SK-N-SH treated with all-trans-retinoic acid at 6 μM for 48 hours (cell line): Measurements from ENCODE around the gene PRPF40B.
A peak's percentile ranks its signal among the peaks of the same experiment; 100 is the strongest.

Source experiments
- ATAC-seq: fragments of 200-7000 bp; cut with Tn5 transposase; 3 replicates; pipeline ENCODE4 v1.9.1; 2020; ENCODE audit warnings: mild to moderate bottlenecking, moderate library complexity
- BACH2 ChIP-seq: fragments of 250-450 bp; sonication (Bioruptor Pico); IDR thresholded peaks from 2 replicates; pipeline ENCODE4 v1.9.0; 2021; ENCODE audit warnings: mild to moderate bottlenecking, borderline replicate concordance
- CSDC2 ChIP-seq: fragments of 250-450 bp; sonication (Bioruptor Pico); IDR thresholded peaks from 2 replicates; pipeline ENCODE4 v1.5.0; 2020; ENCODE audit warnings: mild to moderate bottlenecking, moderate library complexity
- ESRRG ChIP-seq: fragments of 250-450 bp; sonication (Bioruptor Pico); IDR thresholded peaks from 2 replicates; pipeline ENCODE4 v1.6.1; 2021; ENCODE audit warnings: mild to moderate bottlenecking
- GLIS3 ChIP-seq: fragments of 250-450 bp; sonication (Bioruptor Pico); IDR thresholded peaks from 2 replicates; pipeline ENCODE4 v1.5.0; 2020; ENCODE audit warnings: mild to moderate bottlenecking, moderate library complexity
- ISL1 ChIP-seq: fragments of 250-450 bp; sonication (Bioruptor Pico); IDR thresholded peaks from 2 replicates; pipeline ENCODE4 v2.1.2; 2022; ENCODE audit warnings: mild to moderate bottlenecking, moderate library complexity
- OSR1 ChIP-seq: fragments of 250-450 bp; sonication (Bioruptor Pico); IDR thresholded peaks from 2 replicates; pipeline ENCODE4 v1.8.0; 2022; ENCODE audit warnings: moderate library complexity, mild to moderate bottlenecking, inconsistent platforms
- PPARA ChIP-seq: fragments of 250-450 bp; sonication (Bioruptor Pico); IDR thresholded peaks from 2 replicates; pipeline ENCODE4 v1.5.0; 2020; ENCODE audit warnings: mild to moderate bottlenecking, borderline replicate concordance
- RARB ChIP-seq: fragments of 250-450 bp; sonication (Bioruptor Pico); IDR thresholded peaks from 2 replicates; pipeline ENCODE4 v1.8.0; 2021; ENCODE audit warnings: mild to moderate bottlenecking, moderate library complexity
- SNAI2 ChIP-seq: fragments of 250-450 bp; sonication (Bioruptor Pico); IDR thresholded peaks from 2 replicates; pipeline ENCODE4 v1.5.0; 2020; ENCODE audit warnings: mild to moderate bottlenecking, moderate library complexity
- TCF4 ChIP-seq: fragments of 250-450 bp; sonication (Bioruptor Pico); IDR thresholded peaks from 2 replicates; pipeline ENCODE4 v1.8.0; 2021; ENCODE audit warnings: mild to moderate bottlenecking, moderate library complexity, borderline replicate concordance
- TSHZ2 ChIP-seq: fragments of 250-450 bp; sonication (Bioruptor Pico); IDR thresholded peaks from 2 replicates; pipeline ENCODE4 v1.5.0; 2020; ENCODE audit warnings: mild to moderate bottlenecking, moderate library complexity
- ZFP3 ChIP-seq: fragments of 250-450 bp; sonication (Bioruptor Pico); IDR thresholded peaks from 2 replicates; pipeline ENCODE4 v1.5.0; 2020; ENCODE audit warnings: mild to moderate bottlenecking, moderate library complexity
- ZFP30 ChIP-seq: fragments of 450-650 bp; formaldehyde crosslinking; IDR thresholded peaks from 2 replicates; pipeline ENCODE4 v1.5.0; 2022; ENCODE audit warnings: mild to moderate bottlenecking, moderate library complexity
- ZNF565 ChIP-seq: fragments of 450-650 bp; formaldehyde crosslinking; conservative IDR thresholded peaks from 2 replicates; pipeline ENCODE4 v1.5.0; 2020; ENCODE audit warnings: low read depth, mild to moderate bottlenecking, moderate library complexity
- ZNF70 ChIP-seq: fragments of 450-650 bp; formaldehyde crosslinking; IDR thresholded peaks from 2 replicates; pipeline ENCODE4 v1.5.0; 2020; ENCODE audit warnings: mild to moderate bottlenecking, moderate library complexity
- ZNF8 ChIP-seq: fragments of 450-650 bp; formaldehyde crosslinking; IDR thresholded peaks from 2 replicates; pipeline ENCODE4 v1.5.0; 2020; ENCODE audit warnings: mild to moderate bottlenecking, moderate library complexity
- TF ChIP-seq, protein P1 (sequence below): fragments of 250-450 bp; sonication (Bioruptor Pico); IDR thresholded peaks from 2 replicates; pipeline ENCODE4 v1.8.0; 2020; ENCODE audit warnings: mild to moderate bottlenecking, moderate library complexity, borderline replicate concordance
- TF ChIP-seq, protein P2 (sequence below): fragments of 250-450 bp; sonication (Bioruptor Pico); IDR thresholded peaks from 2 replicates; pipeline ENCODE4 v1.8.0; 2021; ENCODE audit warnings: low read depth, mild to moderate bottlenecking, moderate library complexity, borderline replicate concordance
- TF ChIP-seq, protein P3 (sequence below): fragments of 250-450 bp; sonication (Bioruptor Pico); IDR thresholded peaks from 2 replicates; pipeline ENCODE4 v1.5.1; 2021; ENCODE audit warnings: mild to moderate bottlenecking, moderate library complexity

Gene PRPF40B

DNA sequence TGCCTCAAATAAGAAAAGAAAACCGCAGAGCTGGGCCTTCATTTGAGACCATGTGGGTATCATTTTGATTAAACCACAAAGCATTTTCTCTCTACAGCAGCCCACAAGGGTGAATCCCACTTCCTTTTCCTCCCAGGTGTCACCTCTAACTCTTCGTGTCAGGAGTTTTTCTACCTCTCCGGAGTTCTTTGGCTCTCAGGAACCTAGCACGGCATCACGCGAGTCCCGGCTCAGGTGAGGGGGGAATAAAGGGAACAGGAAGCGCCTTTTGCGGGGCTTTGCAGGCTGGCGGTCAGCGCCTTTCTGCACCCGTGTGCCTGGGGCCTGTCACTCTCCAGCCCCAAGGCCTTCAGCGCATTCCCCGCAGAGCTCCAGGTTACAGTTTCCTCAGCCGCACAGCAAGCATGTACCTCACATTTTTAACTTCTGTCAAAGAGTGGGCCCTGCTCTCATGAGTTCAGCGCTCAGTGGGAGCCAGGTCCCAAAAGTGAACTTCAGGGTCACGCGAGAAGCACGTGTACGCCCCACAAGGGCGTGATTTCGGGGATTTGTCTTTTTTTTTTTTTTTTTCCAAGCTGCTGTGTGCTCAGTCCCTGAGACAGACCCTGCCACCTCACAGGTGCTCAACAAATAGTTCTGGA is 740 bp upstream of the PRPF40B start:
- peak; percentile 56 for ATAC-seq
- TF ChIP-seq ISL1 (CRISPR knock-in tag) (no peak), OSR1 (CRISPR knock-in tag) (no peak), CSDC2 (CRISPR knock-in tag) (no peak), ESRRG (CRISPR knock-in tag) (no peak), ZNF8 (CRISPR knock-in tag) (no peak), ZFP30 (CRISPR knock-in tag) (no peak), ZNF70 (CRISPR knock-in tag) (no peak), TCF4 (CRISPR knock-in tag) (no peak), GLIS3 (CRISPR knock-in tag) (no peak), TSHZ2 (CRISPR knock-in tag) (no peak), ZFP3 (no peak), BACH2 (CRISPR knock-in tag) (no peak), RARB (CRISPR knock-in tag) (no peak), PPARA (CRISPR knock-in tag) (no peak), ZNF565 (CRISPR knock-in tag) (no peak), SNAI2 (no peak)
- TF ChIP-seq, protein P1, sequence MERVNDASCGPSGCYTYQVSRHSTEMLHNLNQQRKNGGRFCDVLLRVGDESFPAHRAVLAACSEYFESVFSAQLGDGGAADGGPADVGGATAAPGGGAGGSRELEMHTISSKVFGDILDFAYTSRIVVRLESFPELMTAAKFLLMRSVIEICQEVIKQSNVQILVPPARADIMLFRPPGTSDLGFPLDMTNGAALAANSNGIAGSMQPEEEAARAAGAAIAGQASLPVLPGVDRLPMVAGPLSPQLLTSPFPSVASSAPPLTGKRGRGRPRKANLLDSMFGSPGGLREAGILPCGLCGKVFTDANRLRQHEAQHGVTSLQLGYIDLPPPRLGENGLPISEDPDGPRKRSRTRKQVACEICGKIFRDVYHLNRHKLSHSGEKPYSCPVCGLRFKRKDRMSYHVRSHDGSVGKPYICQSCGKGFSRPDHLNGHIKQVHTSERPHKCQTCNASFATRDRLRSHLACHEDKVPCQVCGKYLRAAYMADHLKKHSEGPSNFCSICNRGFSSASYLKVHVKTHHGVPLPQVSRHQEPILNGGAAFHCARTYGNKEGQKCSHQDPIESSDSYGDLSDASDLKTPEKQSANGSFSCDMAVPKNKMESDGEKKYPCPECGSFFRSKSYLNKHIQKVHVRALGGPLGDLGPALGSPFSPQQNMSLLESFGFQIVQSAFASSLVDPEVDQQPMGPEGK (CRISPR knock-in tag), result no peak
- TF ChIP-seq, protein P2, sequence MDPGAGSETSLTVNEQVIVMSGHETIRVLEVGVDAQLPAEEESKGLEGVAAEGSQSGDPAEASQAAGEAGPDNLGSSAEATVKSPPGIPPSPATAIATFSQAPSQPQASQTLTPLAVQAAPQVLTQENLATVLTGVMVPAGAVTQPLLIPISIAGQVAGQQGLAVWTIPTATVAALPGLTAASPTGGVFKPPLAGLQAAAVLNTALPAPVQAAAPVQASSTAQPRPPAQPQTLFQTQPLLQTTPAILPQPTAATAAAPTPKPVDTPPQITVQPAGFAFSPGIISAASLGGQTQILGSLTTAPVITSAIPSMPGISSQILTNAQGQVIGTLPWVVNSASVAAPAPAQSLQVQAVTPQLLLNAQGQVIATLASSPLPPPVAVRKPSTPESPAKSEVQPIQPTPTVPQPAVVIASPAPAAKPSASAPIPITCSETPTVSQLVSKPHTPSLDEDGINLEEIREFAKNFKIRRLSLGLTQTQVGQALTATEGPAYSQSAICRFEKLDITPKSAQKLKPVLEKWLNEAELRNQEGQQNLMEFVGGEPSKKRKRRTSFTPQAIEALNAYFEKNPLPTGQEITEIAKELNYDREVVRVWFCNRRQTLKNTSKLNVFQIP (CRISPR knock-in tag), result no peak

DNA sequence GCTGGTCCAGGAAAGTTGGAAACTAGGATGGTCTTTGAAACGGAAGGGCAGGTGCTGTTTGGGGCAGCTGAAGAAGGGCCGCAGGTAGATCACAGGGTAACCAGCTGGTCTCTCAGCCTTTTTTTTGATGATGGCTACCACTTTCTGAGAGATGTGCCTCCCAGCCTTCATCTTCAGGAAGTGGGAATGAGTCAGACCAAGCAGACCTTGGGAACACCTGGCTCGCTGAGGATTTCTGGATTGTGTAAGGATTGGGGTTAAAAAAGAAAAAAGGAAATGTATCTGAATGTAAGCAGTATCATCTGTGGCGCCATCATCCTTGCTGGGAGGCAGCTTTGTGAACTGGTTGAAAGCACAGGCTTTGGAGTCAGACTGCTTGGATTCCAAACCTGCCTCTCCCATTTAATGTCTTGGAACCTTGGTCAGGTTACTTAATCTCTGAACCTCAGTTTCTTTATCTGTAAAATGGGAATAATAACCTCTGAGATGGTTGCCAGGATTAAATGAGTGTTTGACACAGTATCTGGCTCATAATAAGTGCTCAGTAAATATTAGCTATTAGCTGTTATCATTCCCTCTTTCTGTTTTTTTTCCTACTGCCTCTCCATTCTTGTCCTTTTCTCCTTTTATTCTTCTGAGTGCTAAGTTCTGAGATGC is 1.7 kb downstream of the PRPF40B start:
- no peak for ATAC-seq
- TF ChIP-seq ISL1 (CRISPR knock-in tag), result no peak
- TF ChIP-seq, protein P3, sequence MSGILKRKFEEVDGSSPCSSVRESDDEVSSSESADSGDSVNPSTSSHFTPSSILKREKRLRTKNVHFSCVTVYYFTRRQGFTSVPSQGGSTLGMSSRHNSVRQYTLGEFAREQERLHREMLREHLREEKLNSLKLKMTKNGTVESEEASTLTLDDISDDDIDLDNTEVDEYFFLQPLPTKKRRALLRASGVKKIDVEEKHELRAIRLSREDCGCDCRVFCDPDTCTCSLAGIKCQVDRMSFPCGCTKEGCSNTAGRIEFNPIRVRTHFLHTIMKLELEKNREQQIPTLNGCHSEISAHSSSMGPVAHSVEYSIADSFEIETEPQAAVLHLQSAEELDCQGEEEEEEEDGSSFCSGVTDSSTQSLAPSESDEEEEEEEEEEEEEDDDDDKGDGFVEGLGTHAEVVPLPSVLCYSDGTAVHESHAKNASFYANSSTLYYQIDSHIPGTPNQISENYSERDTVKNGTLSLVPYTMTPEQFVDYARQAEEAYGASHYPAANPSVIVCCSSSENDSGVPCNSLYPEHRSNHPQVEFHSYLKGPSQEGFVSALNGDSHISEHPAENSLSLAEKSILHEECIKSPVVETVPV (CRISPR knock-in tag), result no peak
- no peak for TF ChIP-seq TCF4 (CRISPR knock-in tag)
- TF ChIP-seq, protein P1 (CRISPR knock-in tag), result no peak
- TF ChIP-seq, all 23 proteins: peak for 0
